HG02840 (cell line): ENCODE measurements around the gene GRIA3.

ENCODE experiments used
- ATAC-seq: cut with Tn5 transposase; IDR thresholded peaks from one replicate; pipeline ENCODE4 v1.9.1; 2021; ENCODE audit warnings: mild to moderate bottlenecking, moderate library complexity, moderate number of reproducible peaks; ENCODE audit not compliant: unreplicated experiment, low FRiP score

Gene GRIA3

DNA sequence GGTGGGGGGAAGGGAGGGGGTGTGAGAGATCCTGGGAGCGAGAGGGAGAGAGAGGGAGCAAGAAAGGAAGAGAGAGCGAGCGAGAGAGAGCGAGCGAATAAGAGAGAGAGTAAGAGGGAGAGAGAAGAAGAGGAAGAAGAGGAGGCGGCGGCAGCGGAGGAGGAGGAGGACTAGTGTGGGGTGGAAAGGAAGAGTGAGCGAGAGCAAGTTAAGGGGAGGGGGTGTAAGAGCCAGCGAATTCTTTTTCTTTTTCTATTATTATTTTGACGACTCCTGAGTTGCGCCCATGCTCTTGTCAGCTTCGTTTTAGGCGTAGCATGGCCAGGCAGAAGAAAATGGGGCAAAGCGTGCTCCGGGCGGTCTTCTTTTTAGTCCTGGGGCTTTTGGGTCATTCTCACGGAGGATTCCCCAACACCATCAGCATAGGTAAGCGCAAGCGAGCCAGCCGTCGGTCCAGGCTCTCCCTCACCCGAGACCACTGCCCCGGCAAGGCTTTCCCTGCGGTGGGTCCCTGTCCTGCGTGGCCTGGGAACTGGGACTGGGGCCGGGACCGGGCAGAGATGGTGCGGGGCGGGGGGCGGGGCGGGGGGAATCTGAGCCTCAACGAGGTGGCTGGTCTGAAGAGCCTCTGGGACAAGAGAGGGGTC lies at the start of gene GRIA3:
TSS of gene GRIA3 (plus strand) at position 60 of the 647 bp plus-strand sequence. CDS start at position 318, 258 bp downstream.
- no peak for ATAC-seq

DNA sequence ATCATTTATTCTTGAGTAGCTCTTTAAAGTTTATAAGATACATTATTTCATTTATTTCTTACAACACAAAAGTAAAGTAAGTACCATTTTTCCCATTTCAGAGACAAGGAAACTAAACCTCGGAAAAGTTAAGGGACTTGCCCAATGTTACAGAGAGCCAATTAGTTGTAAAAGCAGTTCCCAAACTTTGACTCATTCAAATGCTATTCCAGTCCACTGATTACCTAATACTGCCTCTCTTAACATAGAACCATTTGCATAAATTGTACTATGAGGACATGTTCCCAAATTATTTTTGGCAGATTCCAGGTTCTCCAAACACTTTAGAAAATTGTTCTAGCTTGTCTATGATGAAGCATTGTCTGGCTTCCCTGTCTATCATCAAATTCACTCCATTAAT lies 45.6 kb upstream of the GRIA3 start:
- no peak for ATAC-seq

DNA sequence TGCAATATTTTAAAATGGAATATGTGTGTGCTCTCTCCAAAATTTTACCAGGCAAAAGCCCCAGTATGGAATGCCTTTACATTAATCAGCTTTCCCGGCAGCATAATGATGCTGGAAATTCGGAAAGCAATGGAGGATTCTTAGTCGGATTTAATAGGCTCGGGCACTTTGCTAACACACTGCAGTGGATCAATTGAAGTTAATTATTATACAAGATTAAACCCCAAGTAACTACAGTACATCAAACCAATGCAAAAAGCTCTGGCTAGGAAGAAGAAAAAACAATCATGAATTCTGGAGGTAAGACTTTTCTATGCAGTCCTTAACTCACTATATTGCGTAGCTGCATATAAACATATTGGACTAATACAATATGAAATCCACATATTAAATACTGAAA lies 43.6 kb upstream of the GRIA3 start:
- ATAC-seq, result no peak

DNA sequence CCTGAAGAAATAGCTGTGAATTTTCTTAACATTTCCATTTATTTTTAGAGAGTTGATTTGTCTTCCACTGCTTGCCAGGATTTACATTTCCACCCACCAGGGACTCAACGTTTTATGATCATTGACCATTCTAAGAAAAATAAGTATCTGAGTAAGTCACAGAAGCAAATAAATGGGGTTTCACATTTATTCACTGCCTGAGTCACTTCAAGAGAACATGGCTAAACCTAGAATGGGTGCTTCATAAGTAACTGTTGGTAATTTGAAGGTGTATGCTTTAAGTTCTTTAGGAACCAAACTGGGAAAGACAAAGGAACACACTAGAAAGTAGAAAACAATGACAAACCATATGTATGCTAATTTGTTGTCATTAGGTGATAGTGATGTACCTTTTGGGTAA lies 43.2 kb upstream of the GRIA3 start:
- ATAC-seq, result no peak

DNA sequence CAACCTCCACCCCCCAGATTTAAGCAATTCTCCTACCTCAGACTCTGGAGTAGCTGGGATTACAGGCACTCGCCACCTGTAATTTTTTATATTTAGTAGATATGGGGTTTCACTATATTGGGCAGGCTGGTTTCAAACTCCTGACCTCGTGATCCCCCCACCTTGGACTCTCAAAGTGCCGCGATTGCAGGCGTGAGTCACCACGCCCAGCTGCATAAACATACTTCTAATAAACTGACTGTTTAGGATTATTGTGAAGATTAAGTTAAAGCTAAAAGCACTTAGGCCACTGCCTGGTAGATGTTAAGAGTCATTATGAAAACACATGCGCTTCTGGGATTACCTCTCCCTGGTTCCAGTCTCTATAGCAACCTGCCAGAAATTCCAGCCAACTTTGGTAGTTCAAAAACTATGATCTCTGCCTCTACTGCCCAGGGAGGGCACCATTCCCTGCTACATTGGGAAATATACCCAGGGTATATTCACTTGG lies 30.2 kb upstream of the GRIA3 start:
- ATAC-seq, result no peak

DNA sequence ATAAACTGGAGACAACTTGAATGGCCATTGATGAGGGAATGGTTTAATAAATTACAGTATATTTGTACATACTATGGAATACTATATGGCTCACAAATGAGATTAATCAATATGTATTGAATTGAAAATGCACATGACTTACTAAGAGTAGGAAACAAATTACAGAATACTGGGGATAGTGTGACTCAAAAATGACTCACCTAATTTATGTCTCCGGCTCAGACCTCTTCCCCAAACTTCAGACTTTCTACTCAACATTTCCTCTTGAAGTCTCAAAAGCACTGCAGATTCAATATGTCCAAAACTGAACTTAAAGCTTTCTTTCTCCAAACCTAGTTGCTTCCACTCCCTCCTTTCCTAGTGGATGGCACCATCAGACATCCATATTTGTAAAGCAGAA lies 28.8 kb upstream of the GRIA3 start:
- ATAC-seq, result no peak

DNA sequence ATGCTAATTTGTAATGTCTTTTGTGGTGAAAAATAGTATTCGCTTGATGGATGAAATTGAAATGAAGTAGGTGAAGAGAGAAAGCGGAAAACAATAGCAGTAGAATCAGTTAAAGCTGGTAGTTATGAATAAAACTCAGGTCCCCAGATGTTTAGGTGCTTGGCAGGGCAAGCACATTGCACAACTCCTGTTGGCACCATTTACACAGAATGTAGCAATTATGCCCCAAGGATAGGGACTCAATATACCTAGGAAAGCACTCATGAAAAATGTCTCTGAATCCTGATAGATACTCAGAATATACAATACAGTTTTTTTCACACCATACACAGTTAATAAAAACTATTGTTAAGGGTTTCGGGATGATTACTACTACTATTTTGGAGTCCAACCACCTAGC lies 26.5 kb upstream of the GRIA3 start:
- ATAC-seq, result no peak

DNA sequence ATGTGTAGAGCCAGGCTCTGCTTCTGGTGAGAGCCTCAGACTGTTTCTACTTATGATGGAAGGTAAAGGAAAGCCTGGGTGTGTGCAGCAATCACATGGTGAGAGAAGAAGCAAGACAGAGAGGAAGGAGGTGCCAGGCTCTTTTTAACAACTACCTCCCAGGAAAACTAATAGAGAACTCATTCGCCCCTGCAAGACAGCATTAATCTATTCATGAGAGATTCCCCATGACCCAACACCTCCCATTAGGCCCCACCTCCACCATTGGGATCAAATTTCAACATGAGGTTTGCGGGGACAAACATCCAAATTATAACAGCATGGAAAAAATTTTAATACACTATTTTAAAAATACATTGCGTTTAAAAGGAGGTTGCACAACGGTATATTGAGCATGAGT lies 24.7 kb upstream of the GRIA3 start:
- ATAC-seq, result no peak

DNA sequence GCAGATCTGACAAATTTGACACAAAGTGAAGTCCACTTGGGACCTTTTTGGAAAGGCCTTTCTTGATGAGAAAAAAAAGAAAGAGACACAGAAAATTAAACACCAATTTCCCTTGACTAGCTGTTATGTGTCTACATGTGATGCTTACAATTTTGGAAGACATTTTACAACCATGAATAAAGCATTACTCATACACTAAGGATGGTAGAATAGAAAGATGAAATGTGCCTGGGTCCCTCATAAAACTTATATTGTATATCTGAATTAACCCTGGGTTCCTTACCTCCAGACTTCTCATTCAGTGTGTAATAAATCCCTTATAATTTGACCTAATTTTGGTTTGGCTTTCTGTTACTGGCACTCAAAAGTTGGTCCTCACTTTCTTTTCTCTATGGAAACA lies 16.5 kb upstream of the GRIA3 start:
- ATAC-seq, result no peak

DNA sequence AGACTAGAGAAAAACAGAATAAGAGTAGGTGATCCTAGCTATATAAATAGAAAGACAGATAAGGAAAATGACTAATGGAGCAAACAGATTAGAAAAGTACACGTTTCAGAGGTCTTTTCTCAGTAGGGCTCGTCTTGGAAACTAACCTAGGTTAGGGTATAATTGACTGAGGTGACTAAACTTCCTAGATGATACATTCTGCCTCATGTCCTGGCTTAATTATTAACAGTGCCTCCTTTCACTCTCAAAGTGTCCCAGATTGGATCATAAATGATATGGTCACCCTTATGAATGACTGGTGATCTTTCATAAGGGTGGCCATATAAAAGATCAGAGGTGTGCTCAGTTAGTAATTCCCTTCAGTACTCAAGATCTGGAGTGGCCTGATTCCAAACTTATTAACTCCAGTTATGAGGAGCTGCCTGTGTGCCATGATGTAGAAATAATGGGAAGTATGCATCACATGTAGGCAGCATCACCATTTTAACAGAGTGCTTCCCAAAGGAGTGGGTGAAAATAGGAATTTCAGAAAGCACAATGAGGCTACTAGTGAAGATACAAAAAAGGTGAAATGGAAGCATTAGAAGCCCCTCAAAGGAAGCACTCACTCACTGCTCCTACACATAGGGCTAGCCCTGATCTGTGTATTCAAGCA lies 14.7 kb upstream of the GRIA3 start:
- ATAC-seq, result no peak

DNA sequence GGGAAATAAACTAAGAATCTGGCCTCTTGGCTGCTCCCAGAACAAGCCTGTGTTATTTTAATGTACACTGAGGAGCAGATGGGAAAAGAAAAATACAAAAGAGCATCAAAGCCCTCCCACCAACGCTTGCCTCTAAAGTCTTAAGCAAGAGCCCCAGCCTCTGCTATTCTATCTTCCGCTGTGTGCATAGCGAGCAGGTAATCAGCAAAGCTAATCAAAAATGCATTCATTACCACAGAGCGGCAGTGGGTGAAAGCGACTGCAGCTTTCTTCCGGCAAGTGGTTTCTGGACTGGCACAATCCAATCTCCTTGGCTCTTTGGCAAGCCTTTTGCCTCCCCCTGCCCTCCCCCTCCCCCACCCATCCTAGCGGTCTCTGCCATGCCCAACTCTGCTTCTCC lies 13.5 kb upstream of the GRIA3 start:
- no peak for ATAC-seq

DNA sequence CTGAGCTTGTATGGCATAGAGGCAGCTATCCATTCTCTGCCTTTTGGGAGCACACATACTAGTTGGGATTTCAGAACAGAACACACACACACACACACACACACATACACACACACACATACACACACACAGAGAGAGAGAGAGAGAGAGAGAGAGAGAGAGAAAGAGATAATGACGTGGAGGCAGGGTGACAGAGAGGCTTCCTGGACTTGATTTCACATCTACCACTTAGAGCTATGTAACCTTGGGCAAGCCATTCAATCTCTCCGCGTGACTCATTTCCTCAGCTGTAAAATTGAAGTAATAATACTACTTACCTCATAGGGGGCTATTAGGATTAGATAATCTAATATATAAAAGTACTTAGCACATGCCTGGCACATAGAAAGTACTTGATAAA lies 12.3 kb upstream of the GRIA3 start:
- ATAC-seq, result no peak

DNA sequence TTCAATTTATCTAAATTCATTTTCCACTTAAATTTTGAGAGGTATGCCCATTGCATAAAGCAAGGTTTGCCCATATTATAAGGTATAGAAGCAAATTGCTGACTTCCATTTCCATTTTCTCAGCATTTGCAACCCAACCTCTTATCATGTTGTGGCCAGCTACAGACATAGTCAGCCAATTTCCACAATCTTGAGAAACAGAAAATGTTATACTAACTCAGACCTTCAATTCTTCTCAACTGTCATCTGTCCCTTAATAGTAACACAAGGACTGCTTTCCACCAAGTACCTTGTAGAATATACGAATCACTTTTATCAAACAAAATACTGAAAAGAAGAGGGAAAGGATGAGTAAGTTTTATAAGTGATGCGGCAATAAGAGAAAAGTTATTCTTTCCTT lies 11.2 kb upstream of the GRIA3 start:
- no peak for ATAC-seq

DNA sequence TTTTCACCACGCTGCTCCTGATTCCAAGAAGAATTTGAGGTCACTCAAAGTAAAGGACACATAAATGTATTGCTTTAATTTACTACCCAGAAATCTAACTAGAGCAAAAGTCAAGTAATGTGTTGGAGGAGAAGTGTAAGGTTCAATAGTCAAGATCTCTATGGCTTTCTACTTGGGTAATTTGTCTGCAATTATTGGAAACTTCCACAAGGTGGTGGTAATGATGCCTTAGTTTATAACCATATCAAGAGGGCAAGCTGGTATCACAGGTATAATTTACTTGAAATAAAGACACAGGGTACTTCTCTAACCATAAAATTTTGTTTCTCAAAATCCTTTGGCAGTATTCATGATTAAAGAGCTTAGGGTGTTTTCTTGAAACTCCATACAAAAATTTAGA lies 10.2 kb upstream of the GRIA3 start:
- no peak for ATAC-seq

DNA sequence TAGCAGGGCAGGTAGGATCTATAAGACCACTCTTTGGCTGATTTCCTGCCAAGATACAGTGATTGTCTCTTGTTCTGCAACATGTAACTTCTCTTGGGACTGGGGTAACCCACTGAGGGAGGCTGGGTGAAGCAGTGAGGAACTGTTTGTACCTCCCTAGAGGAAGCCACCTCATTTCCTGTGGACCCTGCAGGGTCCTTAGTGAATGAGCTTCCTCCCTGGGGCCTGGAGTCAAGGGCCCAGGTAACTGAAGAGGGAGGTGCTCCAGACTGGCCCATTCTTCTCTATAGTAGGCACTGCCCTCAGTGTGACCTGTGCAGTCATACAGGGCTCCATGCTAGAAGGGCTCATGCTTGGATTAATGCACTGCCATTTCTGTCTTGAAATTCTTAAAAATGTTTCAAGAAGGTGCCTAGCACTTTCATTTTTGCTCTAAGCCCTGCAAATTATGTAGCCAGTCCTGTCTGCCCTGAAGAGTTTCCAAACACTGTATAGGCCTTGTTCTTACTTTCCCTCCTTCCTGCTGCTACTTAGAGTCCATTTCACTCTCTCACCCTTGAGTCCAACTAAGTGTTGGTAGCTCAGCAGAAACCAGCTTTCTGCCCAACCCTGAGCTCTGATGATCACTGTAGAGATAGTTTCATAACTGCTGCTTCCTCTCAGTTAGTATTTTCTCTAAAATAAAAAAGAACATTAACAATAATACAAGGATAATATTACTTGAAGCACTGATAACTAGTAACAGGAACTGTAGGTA lies 8.5 kb upstream of the GRIA3 start:
- no peak for ATAC-seq

DNA sequence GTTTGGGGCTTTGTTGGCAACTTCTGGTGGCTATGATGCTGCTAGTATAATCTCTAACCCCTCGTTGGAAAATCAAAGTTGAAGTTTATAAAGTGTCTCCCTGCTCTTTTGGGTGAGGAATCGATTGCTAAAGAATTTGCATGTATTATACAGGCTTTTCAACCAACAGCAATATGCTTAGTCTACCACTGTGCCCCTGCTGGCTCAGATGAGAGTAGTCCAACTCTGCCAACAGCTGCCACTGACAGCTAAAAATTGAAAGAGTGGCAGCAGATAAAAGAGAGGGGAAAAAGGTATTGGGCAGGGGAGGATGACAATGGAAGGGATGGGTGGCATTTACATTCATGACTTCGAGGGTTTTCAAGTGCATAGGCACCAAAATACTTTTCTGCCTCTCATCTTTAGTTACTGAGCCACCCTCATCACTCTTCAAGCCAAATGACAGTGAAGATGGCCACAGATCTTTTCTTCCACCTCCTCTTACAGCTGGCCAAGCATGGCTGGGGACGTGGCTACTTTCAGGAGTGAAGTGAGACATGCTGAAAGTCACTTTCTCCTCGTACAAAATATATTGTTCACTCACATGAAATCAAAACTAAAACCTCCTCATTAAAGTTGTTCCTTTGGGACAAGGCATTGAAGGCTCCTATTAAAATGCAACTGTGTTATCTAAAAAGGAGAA lies 2.7 kb upstream of the GRIA3 start:
- no peak for ATAC-seq

DNA sequence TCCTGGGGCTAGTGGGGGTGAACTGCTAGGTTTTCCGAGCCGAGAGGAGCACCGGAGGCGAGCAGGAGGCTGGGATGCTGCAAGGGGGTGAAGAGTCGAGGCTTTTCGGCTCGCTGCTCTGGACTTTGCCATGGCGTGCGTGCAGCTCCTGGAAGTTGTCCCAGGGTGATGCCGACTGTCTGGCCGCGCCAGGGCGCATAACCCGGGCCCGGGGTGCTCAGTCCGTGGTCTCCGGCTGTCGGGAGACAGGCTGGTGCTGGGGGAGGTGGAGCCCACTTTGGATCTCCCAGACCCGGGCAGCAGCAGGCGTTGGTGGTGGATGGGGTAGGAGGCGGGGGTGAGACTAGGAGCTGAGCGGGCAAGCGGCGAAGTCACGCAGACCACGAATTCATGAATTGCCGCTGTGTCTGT lies 793 bp downstream of the GRIA3 start:
- ATAC-seq, result no peak

DNA sequence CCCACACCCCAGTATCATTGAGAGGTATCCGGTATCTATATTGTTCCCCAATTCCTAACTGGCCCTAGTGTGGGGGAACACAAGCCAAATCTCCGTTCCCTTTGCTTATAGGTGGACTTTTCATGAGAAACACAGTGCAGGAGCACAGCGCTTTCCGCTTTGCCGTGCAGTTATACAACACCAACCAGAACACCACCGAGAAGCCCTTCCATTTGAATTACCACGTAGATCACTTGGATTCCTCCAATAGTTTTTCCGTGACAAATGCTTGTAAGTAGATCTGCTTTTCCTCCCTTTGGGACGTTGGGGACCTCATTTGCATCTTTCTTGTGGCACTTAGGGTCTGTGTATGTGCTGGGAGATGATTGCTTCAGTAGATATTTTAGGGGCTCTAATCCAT lies 1.6 kb downstream of the GRIA3 start:
- no peak for ATAC-seq

DNA sequence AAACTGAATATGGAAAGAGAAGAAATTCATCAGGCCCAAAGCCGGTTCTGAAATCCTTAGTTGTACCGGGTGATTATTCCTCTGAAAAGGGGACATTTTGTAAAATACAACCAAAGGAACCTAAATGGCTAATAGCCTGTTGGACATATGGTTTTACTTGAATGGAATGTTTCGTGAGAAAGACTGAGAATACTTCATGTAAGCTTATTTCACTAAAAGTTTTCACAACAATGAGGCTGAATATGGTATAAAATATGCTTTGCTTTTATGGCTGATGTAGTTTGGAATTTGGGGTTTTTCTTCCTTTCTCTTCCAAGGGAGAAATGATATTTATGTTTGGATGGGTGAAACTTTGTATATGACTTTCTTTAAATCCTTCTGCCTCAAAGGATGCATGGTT lies 2.7 kb downstream of the GRIA3 start:
- ATAC-seq, result no peak

DNA sequence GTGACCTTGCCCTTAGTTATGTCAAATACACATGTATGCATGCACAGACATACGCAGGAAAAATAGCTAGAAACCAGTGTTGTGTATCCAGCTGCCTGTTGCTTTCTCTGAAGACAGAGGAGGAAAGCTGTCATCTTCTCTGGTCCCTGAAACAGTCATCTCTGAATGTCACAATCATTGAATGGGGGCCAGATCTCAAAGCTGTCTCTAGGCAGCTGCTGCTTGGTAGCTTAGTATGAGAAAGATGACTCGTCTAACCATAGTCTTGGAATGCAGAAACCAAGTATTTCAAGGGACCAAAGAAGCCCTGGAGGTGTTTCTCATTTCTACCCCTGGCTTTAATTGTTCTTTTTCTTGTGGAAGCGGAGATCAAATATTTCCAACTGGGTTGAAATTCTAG lies 4.0 kb downstream of the GRIA3 start:
- ATAC-seq, result no peak

DNA sequence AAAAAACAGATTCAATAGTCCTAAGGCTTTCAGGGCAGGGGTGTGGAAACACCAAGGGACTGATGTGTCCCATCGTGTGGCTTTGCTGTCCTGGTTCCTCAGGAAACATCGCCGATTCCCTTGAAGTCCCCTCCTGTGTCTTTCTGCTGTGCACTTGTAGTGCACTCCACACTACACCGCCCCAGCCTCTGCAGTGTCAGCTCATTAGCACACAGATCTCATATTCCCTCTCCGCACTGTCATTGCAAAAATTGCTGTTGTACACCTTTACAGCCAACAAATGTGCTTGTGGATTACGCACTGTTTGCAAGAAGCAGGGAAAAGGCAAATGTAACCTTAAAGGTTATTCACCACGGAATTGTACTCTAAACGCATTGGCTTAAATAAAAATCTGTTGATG lies 5.3 kb downstream of the GRIA3 start:
- no peak for ATAC-seq
